HG03280 (cell line): ENCODE results near the gene MAD1L1.

Source experiments
- ATAC-seq: cut with Tn5 transposase; IDR thresholded peaks from one replicate; pipeline ENCODE4 v1.9.1; 2021; ENCODE audit warnings: mild to moderate bottlenecking, moderate library complexity; ENCODE audit not compliant: unreplicated experiment

The MAD1L1 gene

DNA sequence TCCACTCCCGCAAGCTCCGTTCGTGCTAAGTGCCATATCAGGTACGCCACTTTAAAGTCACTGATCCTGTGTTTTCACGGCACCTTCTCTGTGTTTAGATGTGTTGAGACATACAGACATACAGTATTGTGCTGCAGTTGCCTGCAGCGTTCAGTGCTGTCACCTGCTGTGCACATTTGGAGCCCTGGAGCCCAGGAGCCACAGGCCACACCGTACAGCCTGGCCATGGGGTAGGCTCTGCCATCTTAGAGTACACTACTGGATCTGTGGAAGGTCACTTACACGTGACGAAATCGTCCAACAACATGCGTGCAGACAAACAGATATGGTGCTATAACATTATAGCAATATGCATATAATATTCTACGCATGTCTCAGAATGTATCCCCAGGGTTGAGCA, 451.4 kb downstream of the MAD1L1 start:
- no peak for ATAC-seq

DNA sequence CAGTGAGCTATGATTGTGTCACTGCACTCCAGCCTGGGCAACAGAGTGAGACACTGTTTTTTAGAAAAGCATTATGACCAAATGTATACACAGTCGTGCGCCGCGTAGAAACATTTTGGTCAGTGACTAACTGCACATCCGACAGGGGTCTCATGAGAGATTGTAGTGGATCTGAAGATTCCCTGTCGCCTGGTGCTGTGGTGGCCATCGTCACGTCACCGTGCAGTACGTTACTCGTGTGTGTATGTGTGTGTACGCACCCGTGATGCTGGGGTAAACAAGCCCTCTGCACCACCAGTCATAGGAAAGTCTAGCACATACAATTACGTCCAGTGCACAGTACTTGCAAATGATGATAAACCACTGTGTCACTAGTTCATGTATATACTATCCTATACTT, 453.3 kb downstream of the MAD1L1 start:
- no peak for ATAC-seq

DNA sequence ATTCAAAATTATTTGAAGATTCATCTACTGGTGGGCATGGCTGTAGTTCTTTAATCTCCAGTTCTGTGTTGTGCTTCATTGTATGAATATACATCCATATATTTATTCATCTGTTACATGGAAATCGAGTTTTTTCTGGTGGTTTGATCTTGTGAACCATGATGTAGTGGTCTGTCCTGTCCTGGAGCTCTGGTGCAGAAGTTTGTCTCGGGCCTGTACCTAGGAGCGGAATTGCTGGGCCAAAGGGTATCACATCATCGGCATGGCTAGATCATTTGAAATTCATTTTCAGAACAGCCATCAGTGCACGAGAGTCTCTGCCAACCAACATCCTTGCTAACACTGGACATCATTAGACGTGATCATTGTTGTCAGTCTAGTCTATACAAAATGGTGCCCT, 455.6 kb downstream of the MAD1L1 start:
- no peak for ATAC-seq

DNA sequence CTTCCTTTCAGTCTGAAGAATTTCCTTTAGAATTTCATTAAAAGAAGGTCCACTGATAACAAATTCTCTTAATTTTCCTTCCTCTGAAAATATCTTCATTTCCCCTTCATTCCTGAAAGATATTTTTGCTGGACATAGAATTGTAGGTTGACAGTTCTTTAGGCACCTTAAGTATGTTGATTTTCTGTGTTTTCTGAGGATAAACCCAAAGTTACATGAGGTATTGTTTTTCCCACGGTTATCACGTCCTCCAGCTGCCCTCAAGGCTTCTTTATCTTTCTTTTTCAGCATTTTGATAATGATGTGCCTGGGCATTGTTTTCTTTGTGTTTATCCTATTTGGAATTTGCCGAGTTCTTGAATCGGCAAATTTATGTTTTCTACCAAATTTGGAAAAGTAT, 457.4 kb downstream of the MAD1L1 start:
- ATAC-seq: no peak

DNA sequence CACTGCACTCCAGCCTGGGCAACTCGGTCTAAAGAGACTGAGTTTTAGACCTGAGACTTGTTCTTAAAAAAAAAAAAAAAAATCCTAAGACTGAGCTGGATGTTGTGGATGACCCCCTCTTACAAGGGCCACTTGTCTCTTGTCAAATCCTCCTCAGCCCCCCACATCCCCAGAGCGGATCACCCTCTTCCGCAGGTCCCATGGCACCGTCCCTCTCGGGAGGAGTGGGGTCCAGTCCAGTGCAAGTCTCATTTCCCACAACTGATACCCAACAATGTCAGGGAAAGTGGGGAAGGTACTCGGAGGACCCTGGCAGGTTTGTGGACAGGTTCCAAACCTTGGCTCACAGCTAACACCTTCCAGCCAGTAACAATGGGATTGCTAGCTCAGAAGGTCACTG, 462.4 kb downstream of the MAD1L1 start:
- no peak for ATAC-seq

DNA sequence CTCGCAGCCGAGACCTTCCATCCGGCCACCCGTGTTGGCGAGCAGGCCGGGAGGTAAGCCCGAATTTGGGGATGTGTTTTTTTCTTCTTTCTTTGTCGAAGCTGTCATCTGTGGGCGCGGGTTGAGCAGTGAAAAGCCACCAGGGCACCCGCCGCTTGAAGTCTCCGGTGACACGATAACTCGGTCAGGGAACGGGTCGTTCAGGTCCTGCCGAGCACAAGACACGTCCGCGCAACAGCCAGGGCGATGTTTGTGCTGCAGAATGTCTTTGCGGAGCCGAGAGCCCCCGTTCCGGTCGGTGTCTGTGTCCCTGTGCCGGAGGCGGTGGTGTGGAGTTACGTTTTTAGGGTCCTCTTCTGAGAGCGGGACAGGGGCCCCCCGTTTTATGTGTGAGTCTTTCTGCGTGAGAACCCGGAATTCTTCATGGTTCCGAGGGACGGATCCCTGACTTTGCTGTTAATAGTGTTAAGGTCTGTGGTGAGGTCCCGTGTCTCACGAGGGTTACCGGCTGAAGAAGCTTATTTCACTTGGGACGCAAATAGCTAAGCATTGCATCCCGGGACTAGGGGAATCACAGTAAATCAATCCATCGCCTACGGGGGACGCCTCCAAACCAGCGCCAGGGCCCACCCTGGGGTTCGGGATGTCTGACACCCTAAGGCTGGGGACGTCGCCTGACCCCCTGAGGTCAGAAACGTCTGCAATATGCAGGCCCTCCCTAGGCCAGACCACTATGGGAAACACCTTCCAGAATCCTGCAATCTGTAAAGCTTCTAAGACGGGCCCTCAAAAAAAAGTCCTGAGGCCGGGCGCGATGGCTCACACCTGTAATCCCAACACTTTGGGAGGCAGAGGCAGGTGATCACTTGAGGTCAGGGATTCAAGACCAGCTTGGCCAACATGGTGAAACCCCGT, 463.2 kb downstream of the MAD1L1 start:
- no peak for ATAC-seq

DNA sequence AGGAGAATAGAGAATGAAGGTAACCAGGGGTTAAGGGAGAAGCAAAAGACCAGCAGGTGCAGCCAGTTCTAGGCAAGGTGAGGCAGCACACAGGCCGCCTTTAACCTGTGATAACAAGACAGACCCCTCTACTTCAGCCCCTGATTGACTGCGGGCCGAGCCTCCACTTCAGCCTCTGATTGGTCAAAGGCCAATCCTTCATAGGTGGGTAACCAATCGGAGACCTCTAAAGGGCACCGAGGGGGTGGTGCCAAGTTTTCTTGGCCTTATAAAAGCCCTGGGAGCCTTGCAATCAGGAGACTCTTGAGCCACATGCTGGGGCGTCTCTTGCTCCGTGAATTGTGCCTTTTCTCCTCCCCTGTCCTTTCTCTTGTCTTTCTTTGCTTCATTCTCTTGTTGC, 463.9 kb downstream of the MAD1L1 start:
- ATAC-seq: no peak

DNA sequence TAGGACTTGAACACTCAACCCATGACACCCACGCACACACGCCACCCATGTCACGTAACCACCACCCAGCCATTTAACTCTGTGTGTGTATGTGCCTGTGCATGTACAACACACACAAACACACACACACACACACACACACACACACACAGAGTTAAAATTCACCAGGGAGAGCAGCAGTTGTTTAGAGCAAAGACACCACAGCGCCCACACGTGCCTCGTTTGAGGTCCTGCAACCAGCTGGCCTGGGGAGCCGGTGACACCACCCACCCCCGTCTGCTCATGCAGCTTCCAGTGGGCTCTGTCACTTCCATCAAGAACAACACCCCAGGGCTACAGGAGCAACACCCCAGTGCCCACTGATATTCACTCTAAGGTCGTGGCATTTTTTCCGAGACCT, 465.2 kb downstream of the MAD1L1 start:
- ATAC-seq: no peak
